Measurements from ENCODE around the gene CFAP65. TPM values are rescaled to one million over a fixed set of nuclear protein-coding genes. Genes with fewer than 3 reads are reported as not detected.

Gene CFAP65
- total and polyA plus RNA-seq, 12 donors: not detected

GRCh38 chr2:219009294-219009693 lies 32.0 kb downstream of the CFAP65 start:
- Histone ChIP-seq H3K4me1 (no peaks in the 10 kb centered on the region), H3K27ac (no peak overlapping the region), H3K9me3 (peaks cover 0 to 4% (median 0%) of the 10 kb centered on the region in 11 donors), H3K36me3 (no peaks in the 10 kb centered on the region), H3K27me3 (peaks cover 0 to 75% (median 66%) of the 10 kb centered on the region in 7 donors), H3K4me3 (no peak overlapping the region)
- intact Hi-C loops (cut with DNase I): no loop called here
- DNase-seq (no peak), ATAC-seq (no peak)
- TF ChIP-seq CTCF (IDR thresholded peaks at IDR 0.05): no peak
- 53 to 67% methylated on average over 2 of the region's 2 CpGs for WGBS, 2 donors

GRCh38 chr2:219003979-219004378 lies 37.3 kb downstream of the CFAP65 start:
- 72 to 84% methylated on average over 3 of the region's 3 CpGs for WGBS, 2 donors
- no peak for ATAC-seq
- no peak overlapping the region for H3K27ac ChIP-seq
- TF ChIP-seq CTCF (IDR thresholded peaks at IDR 0.05): no peak
- no peak for DNase-seq
- no peaks in the 10 kb centered on the region for H3K9me3 ChIP-seq
- intact Hi-C loops (cut with DNase I): no loop called here
- peaks cover 20 to 100% (median 98%) of the 10 kb centered on the region in 7 donors for H3K27me3 ChIP-seq
- no peak overlapping the region for H3K4me3 ChIP-seq
- H3K36me3 ChIP-seq: no peaks in the 10 kb centered on the region
- peaks cover 18 to 25% (median 21%) of the 10 kb centered on the region in 9 donors for H3K4me1 ChIP-seq

- DNase-seq (no peak), ATAC-seq (peak in 2 of 8 donors; percentile 23 to 25)
- WGBS, 2 donors: 4 to 8% methylated on average over 20 of the region's 20 CpGs
- Histone ChIP-seq H3K36me3 (no peaks in the 10 kb centered on the region), H3K27me3 (peaks cover 20 to 100% (median 98%) of the 10 kb centered on the region in 7 donors), H3K27ac (no peak overlapping the region), H3K9me3 (no peaks in the 10 kb centered on the region), H3K4me1 (peaks cover 18 to 25% (median 21%) of the 10 kb centered on the region in 9 donors), H3K4me3 (peak overlapping the region in 3 of 10 donors; percentile 9 to 18 (median 11))
- peak in 2 of 9 donors; percentile 26 to 30 for TF ChIP-seq CTCF (IDR thresholded peaks at IDR 0.05)
- intact Hi-C loops (cut with DNase I): no loop called here
Observed at GRCh38 chr2:219003267-219003634, 38.1 kb downstream of the CFAP65 start.

- no peaks in the 10 kb centered on the region for H3K9me3 ChIP-seq
- peaks cover 20 to 99% (median 93%) of the 10 kb centered on the region in 7 donors for H3K27me3 ChIP-seq
- DNase-seq (no peak), ATAC-seq (peak in 3 of 8 donors; percentile 13 to 25 (median 22))
- 1 to 2% methylated on average over 72 of the region's 72 CpGs for WGBS, 2 donors
- H3K36me3 ChIP-seq: no peaks in the 10 kb centered on the region
- TF ChIP-seq CTCF (IDR thresholded peaks at IDR 0.05): peak in 4 of 9 donors; percentile 24 to 45 (median 41)
- H3K4me1 ChIP-seq: peaks cover 18 to 25% (median 21%) of the 10 kb centered on the region in 9 donors
- no peak overlapping the region for H3K27ac ChIP-seq
- H3K4me3 ChIP-seq: peak overlapping the region in 5 of 10 donors; percentile 9 to 18 (median 14)
- intact Hi-C loops (cut with DNase I): no loop called here
Observed at GRCh38 chr2:219002395-219003266, 38.7 kb downstream of the CFAP65 start.
